ENCODE measurements around the gene LMX1A.

Gene LMX1A

DNA sequence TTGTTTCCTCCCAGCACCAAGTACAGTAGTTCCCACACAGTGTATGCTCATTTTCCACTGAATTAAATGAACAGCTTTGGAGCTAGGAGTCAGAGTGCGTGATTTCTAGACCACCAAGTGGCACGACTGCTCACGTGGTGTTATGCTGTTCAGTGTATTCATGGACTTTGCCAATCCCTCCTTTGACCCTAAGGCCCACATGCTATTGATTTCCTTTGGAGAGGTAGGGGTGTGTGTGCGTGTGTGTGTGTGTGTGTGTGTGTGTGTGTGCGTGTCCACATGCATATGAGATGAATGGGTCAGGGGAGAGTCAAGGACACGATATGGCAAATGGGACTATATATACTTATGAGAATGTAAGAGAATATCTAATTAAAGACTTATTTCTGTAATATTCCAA, 177.2 kb downstream of the LMX1A start:
- no peaks in the 10 kb centered on the region for H3K27me3 ChIP-seq (ENCODE audit: insufficient read depth, insufficient read length)
- H3K36me3 ChIP-seq (ENCODE audit: insufficient read depth, insufficient read length, low read length), result no peaks in the 10 kb centered on the region
- no peak for DNase-seq (ENCODE audit: low read depth, low spot score)
- peaks cover 17% of the 10 kb centered on the region; the same call in 1 of the 2 replicates for H3K9me3 ChIP-seq (ENCODE audit: insufficient read depth, low read length)
- TF ChIP-seq ZNF274 (IDR thresholded peaks at IDR 0.05; ENCODE audit: low read depth, low read length) (no peak), YY1 (IDR thresholded peaks at IDR 0.05; ENCODE audit: insufficient read depth, insufficient read length) (no peak), SUZ12 (IDR thresholded peaks at IDR 0.05; ENCODE audit: extremely low read depth, insufficient read depth, insufficient read length) (no peak)
- H3K4me1 ChIP-seq (ENCODE audit: insufficient read depth, insufficient read length), result no peaks in the 10 kb centered on the region
- no peak overlapping the region for H3K4me3 ChIP-seq (ENCODE audit: insufficient read length, low read depth)
- no peak overlapping the region for H3K9ac ChIP-seq (ENCODE audit: insufficient read length, low read depth)

DNA sequence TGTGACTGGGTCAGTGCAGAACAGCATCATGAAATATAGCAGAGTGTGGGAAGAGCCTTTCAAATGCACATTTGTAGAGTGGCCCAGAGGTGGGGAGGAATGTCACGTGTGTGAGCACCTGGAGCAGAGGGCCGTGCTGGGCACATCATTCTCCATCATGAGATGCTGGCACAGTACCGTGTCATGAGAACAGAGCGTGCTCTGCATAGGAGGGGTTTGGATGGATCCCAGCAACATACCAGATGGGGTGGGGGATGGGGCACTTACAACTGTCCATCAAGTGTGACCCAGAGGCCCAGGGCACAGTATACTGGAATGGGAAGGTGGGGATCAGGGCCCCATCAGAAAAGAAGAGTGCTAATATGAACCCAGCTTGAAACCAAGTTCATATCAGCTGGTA, 182.0 kb downstream of the LMX1A start:
- no peak for DNase-seq (ENCODE audit: low read depth, low spot score)
- TF ChIP-seq YY1 (IDR thresholded peaks at IDR 0.05; ENCODE audit: insufficient read depth, insufficient read length), result no peak
- no peak for TF ChIP-seq ZNF274 (IDR thresholded peaks at IDR 0.05; ENCODE audit: low read depth, low read length)
- no peak for TF ChIP-seq SUZ12 (IDR thresholded peaks at IDR 0.05; ENCODE audit: extremely low read depth, insufficient read depth, insufficient read length)
- Histone ChIP-seq H3K4me1 (ENCODE audit: insufficient read depth, insufficient read length) (no peaks in the 10 kb centered on the region), H3K36me3 (ENCODE audit: insufficient read depth, insufficient read length, low read length) (no peaks in the 10 kb centered on the region), H3K9ac (ENCODE audit: insufficient read length, low read depth) (no peak overlapping the region), H3K9me3 (ENCODE audit: insufficient read depth, low read length) (no peaks in the 10 kb centered on the region), H3K27me3 (ENCODE audit: insufficient read depth, insufficient read length) (no peaks in the 10 kb centered on the region), H3K4me3 (ENCODE audit: insufficient read length, low read depth) (no peak overlapping the region)

DNA sequence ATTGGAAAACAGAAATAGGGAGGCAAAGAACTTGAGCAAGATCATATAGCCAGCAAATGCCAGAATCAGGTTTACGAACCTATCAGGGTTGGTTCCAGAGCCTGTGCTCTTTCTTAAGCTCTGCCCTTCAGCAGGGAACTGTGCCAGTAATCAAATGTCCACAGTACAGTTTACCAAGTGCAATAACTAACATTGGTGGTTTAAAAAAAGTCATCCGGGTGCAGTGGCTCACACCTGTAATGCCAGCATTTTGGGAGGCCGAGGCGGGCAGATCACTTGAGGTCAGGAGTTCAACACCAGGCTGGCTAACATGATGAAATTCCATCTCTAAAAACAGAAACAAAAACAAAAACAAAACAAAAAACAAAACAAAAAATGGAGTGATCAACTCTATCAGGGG, 182.7 kb downstream of the LMX1A start:
- no peaks in the 10 kb centered on the region for H3K27me3 ChIP-seq (ENCODE audit: insufficient read depth, insufficient read length)
- no peak overlapping the region for H3K9ac ChIP-seq (ENCODE audit: insufficient read length, low read depth)
- H3K9me3 ChIP-seq (ENCODE audit: insufficient read depth, low read length), result no peaks in the 10 kb centered on the region
- DNase-seq (ENCODE audit: low read depth, low spot score), result no peak
- no peak overlapping the region for H3K4me3 ChIP-seq (ENCODE audit: insufficient read length, low read depth)
- TF ChIP-seq SUZ12 (IDR thresholded peaks at IDR 0.05; ENCODE audit: extremely low read depth, insufficient read depth, insufficient read length) (no peak), YY1 (IDR thresholded peaks at IDR 0.05; ENCODE audit: insufficient read depth, insufficient read length) (no peak), ZNF274 (IDR thresholded peaks at IDR 0.05; ENCODE audit: low read depth, low read length) (no peak)
- no peaks in the 10 kb centered on the region for H3K4me1 ChIP-seq (ENCODE audit: insufficient read depth, insufficient read length)
- no peaks in the 10 kb centered on the region for H3K36me3 ChIP-seq (ENCODE audit: insufficient read depth, insufficient read length, low read length)

- H3K36me3 ChIP-seq (ENCODE audit: insufficient read depth, insufficient read length, low read length), result no peaks in the 10 kb centered on the region
- no peak overlapping the region for H3K9ac ChIP-seq (ENCODE audit: insufficient read length, low read depth)
- no peak overlapping the region for H3K4me3 ChIP-seq (ENCODE audit: insufficient read length, low read depth)
- no peaks in the 10 kb centered on the region for H3K9me3 ChIP-seq (ENCODE audit: insufficient read depth, low read length)
- DNase-seq (ENCODE audit: low read depth, low spot score), result no peak
- H3K4me1 ChIP-seq (ENCODE audit: insufficient read depth, insufficient read length), result no peaks in the 10 kb centered on the region
- TF ChIP-seq ZNF274 (IDR thresholded peaks at IDR 0.05; ENCODE audit: low read depth, low read length) (no peak), SUZ12 (IDR thresholded peaks at IDR 0.05; ENCODE audit: extremely low read depth, insufficient read depth, insufficient read length) (no peak), YY1 (IDR thresholded peaks at IDR 0.05; ENCODE audit: insufficient read depth, insufficient read length) (no peak)
- no peaks in the 10 kb centered on the region for H3K27me3 ChIP-seq (ENCODE audit: insufficient read depth, insufficient read length)
Observed at GRCh38 chr1:165173409-165173808, 183.1 kb downstream of the LMX1A start.

- DNase-seq (ENCODE audit: low read depth, low spot score), result no peak
- Histone ChIP-seq H3K27me3 (ENCODE audit: insufficient read depth, insufficient read length) (no peaks in the 10 kb centered on the region), H3K4me3 (ENCODE audit: insufficient read length, low read depth) (no peak overlapping the region), H3K9me3 (ENCODE audit: insufficient read depth, low read length) (no peaks in the 10 kb centered on the region), H3K9ac (ENCODE audit: insufficient read length, low read depth) (no peak overlapping the region), H3K36me3 (ENCODE audit: insufficient read depth, insufficient read length, low read length) (no peaks in the 10 kb centered on the region), H3K4me1 (ENCODE audit: insufficient read depth, insufficient read length) (no peaks in the 10 kb centered on the region)
- TF ChIP-seq ZNF274 (IDR thresholded peaks at IDR 0.05; ENCODE audit: low read depth, low read length) (no peak), YY1 (IDR thresholded peaks at IDR 0.05; ENCODE audit: insufficient read depth, insufficient read length) (no peak), SUZ12 (IDR thresholded peaks at IDR 0.05; ENCODE audit: extremely low read depth, insufficient read depth, insufficient read length) (no peak)
Observed at GRCh38 chr1:165172666-165173065, 183.8 kb downstream of the LMX1A start.

DNA sequence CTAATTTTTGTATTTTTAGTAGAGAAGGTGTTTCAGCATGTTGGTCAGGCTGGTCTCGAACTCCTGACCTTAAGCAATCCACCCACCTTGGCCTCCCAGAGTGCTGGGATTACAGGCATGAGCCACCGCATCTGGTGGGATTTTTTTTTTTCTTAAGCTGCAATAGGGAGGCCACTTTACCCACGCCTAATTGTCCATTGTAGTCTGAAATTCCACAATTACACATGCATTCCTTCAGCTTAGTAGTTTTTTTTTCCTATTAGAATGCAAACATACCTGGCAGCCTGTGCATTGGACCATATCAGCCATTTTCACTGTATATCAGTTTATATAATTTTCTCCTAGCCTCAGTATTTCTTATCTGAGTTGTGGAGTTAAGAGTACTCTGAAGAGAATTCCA, 186.8 kb downstream of the LMX1A start:
- no peaks in the 10 kb centered on the region for H3K9me3 ChIP-seq (ENCODE audit: insufficient read depth, low read length)
- no peaks in the 10 kb centered on the region for H3K27me3 ChIP-seq (ENCODE audit: insufficient read depth, insufficient read length)
- H3K36me3 ChIP-seq (ENCODE audit: insufficient read depth, insufficient read length, low read length), result no peaks in the 10 kb centered on the region
- no peak overlapping the region for H3K9ac ChIP-seq (ENCODE audit: insufficient read length, low read depth)
- no peak for TF ChIP-seq ZNF274 (IDR thresholded peaks at IDR 0.05; ENCODE audit: low read depth, low read length)
- no peaks in the 10 kb centered on the region for H3K4me1 ChIP-seq (ENCODE audit: insufficient read depth, insufficient read length)
- H3K4me3 ChIP-seq (ENCODE audit: insufficient read length, low read depth), result no peak overlapping the region
- DNase-seq (ENCODE audit: low read depth, low spot score), result no peak

DNA sequence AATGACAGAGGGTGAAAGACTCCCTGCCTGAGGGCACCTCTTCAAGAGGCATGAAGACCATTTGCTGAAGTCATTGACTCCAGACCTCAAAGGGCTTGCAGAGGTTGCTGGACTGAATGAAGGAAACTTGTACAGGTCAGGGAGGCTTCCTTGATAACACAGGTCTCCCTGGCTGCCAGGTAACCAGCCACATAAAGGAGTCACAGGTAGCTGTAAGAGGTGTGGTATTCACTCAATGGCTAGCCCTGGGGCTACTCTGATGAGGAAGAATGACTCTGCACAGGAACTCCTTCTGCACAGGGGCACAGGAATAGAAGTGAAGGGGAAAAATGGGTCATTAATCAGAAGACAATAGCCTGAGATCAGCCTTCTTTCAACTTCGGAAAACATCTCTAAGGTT, 187.5 kb downstream of the LMX1A start:
- H3K36me3 ChIP-seq (ENCODE audit: insufficient read depth, insufficient read length, low read length), result no peaks in the 10 kb centered on the region
- H3K4me1 ChIP-seq (ENCODE audit: insufficient read depth, insufficient read length), result no peaks in the 10 kb centered on the region
- no peaks in the 10 kb centered on the region for H3K27me3 ChIP-seq (ENCODE audit: insufficient read depth, insufficient read length)
- no peak overlapping the region for H3K9ac ChIP-seq (ENCODE audit: insufficient read length, low read depth)
- no peaks in the 10 kb centered on the region for H3K9me3 ChIP-seq (ENCODE audit: insufficient read depth, low read length)
- no peak for DNase-seq (ENCODE audit: low read depth, low spot score)
- TF ChIP-seq YY1 (IDR thresholded peaks at IDR 0.05; ENCODE audit: insufficient read depth, insufficient read length) (no peak), ZNF274 (IDR thresholded peaks at IDR 0.05; ENCODE audit: low read depth, low read length) (no peak), SUZ12 (IDR thresholded peaks at IDR 0.05; ENCODE audit: extremely low read depth, insufficient read depth, insufficient read length) (no peak)
- no peak overlapping the region for H3K4me3 ChIP-seq (ENCODE audit: insufficient read length, low read depth)

DNA sequence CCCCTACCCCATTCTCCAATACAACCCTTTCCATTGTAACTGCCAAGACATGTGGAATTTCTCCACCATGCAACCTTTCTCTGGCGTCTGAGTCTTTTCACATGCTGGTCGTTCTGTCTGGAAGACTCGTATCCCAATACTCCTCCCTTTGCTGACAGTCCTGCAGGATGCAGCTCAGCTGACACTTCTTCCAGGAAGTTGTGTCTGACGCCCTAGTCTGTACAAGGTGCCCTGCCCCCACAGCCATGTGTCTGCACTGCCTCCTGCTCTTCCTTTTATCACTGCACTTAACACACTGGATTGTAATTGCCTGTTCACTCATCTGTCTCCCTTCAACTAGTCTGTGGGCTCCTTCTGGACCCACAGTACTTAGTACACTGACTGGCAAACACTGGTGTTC, 188.0 kb downstream of the LMX1A start:
- no peak for TF ChIP-seq SUZ12 (IDR thresholded peaks at IDR 0.05; ENCODE audit: extremely low read depth, insufficient read depth, insufficient read length)
- no peak for TF ChIP-seq YY1 (IDR thresholded peaks at IDR 0.05; ENCODE audit: insufficient read depth, insufficient read length)
- no peak for TF ChIP-seq ZNF274 (IDR thresholded peaks at IDR 0.05; ENCODE audit: low read depth, low read length)
- no peaks in the 10 kb centered on the region for H3K9me3 ChIP-seq (ENCODE audit: insufficient read depth, low read length)
- no peak overlapping the region for H3K4me3 ChIP-seq (ENCODE audit: insufficient read length, low read depth)
- no peaks in the 10 kb centered on the region for H3K4me1 ChIP-seq (ENCODE audit: insufficient read depth, insufficient read length)
- no peak overlapping the region for H3K9ac ChIP-seq (ENCODE audit: insufficient read length, low read depth)
- no peaks in the 10 kb centered on the region for H3K27me3 ChIP-seq (ENCODE audit: insufficient read depth, insufficient read length)
- H3K36me3 ChIP-seq (ENCODE audit: insufficient read depth, insufficient read length, low read length), result no peaks in the 10 kb centered on the region
- no peak for DNase-seq (ENCODE audit: low read depth, low spot score)
